Epithelial cell of esophagus (primary cell): Measurements from ENCODE around the gene RARB.
A peak's percentile ranks its signal among the peaks of the same experiment; 100 is the strongest.

Experiments
- DNase-seq: peaks from one replicate; pipeline ENCODE4 v3.0.0; 2010; ENCODE audit warnings: low read depth
- H3K4me3 ChIP-seq: 2 replicates; pipeline ENCODE4 v1.5.1; 2011; ENCODE audit warnings: mild to moderate bottlenecking, low read length, control low read depth
- CTCF ChIP-seq: IDR thresholded peaks from 2 replicates; pipeline ENCODE4 v1.5.1; 2011; ENCODE audit warnings: low read depth, mild to moderate bottlenecking, low read length, control low read depth, inconsistent platforms; ENCODE audit not compliant: insufficient read depth; ENCODE audit errors: missing control alignments

Gene RARB

GRCh38 chr3:25452740-25453139 is 24.7 kb downstream of the RARB start:
- no peak for DNase-seq
- TF ChIP-seq CTCF, result no peak
- H3K4me3 ChIP-seq, result no peak overlapping the region

DNA sequence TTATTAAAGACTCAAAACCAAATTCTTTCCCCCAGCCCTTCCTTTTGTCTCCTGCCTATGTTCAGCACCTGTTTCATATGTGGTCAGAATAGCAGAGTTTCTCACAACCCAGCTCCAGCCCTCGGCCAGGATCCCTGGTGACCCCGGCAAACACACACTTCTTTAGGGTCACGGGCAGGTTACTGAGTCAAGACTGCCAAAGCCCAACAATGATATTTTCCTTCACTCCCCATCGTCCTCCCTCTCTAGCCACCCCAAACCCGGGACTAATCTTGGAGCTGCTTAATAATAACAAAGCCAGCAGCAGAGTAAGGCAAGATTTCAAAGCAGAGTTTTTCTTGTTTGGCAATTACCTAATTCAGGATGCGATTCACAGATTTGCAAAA is 25.5 kb downstream of the RARB start:
- no peak for DNase-seq
- H3K4me3 ChIP-seq, result no peak overlapping the region
- TF ChIP-seq CTCF, result no peak

DNA sequence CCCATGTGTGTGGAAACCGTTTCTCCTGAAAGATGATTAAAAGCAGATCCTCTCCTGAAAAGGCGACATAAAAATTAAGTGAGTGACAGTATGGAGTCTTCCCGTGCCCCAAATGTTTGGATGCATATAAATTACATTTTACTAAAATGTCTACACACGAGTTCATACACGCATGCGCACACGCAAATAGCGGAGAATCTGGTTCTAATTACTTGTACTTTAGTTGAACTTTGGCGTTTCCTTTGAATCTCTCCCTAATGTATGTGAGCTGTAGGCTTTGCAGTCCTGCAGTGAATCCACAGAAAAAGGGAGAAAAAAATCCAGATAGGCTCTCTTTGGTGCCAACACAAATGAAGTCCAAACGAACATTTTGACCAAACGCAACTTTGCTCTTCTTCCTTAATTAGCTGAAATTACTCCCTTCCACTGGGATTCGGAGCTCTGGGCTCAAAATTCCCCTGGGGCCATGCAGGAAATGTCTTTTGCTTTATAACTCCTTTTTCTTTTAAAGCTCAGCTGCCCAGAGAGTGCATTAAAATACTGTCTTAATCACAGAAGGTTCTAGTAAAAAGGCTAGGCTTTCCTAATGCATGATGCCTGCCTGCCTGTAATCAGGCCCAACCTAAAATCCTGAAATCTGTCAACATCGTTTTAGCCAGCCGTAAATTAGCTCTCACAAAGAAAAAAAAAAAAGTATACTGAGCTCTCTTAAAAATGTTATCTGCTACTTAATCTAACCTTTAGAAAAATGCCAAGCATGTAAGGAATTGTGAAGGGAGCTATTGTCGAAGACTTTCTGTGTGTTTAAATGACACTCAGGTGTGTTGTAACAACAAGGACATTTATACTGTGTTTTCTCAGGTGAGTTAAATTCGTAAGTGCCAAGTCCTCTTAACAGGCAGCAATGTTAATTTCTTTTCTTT is 26.2 kb downstream of the RARB start:
- no peak for TF ChIP-seq CTCF
- no peak for DNase-seq
- H3K4me3 ChIP-seq, result no peak overlapping the region

DNA sequence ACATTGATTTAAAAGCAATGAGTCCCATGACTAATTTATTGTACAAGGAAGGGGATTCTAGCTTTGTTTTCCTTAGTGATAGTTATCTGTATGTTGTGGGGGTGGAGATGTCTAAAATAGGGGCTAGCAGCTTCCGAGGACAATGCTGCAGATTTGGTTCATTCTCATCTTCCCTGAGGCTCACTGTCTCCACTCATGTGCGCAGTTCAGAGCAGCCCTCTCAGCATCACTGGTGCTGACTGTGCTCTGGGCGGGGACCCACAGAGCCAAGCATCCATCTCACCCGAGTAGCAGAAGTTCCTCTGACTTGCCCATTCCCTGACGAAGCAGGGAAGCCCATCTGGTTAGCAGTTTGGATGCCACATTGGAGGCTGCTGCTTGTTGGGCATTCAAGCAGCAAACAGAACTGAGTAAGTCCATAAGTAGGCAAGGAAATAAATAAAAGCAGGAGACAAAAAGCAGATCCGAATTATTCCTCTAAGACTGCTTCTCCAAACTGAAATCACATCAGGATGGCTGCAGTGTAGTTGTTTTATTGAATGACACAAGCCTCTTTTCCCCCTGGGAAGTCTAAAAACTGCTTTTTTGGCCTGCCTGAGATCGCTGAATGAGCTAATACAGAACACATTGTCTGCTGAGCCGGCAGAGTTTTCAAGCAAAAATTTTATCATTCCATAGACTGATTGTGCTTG is 27.5 kb downstream of the RARB start:
- H3K4me3 ChIP-seq, result no peak overlapping the region
- TF ChIP-seq CTCF, result no peak
- DNase-seq, result no peak

DNA sequence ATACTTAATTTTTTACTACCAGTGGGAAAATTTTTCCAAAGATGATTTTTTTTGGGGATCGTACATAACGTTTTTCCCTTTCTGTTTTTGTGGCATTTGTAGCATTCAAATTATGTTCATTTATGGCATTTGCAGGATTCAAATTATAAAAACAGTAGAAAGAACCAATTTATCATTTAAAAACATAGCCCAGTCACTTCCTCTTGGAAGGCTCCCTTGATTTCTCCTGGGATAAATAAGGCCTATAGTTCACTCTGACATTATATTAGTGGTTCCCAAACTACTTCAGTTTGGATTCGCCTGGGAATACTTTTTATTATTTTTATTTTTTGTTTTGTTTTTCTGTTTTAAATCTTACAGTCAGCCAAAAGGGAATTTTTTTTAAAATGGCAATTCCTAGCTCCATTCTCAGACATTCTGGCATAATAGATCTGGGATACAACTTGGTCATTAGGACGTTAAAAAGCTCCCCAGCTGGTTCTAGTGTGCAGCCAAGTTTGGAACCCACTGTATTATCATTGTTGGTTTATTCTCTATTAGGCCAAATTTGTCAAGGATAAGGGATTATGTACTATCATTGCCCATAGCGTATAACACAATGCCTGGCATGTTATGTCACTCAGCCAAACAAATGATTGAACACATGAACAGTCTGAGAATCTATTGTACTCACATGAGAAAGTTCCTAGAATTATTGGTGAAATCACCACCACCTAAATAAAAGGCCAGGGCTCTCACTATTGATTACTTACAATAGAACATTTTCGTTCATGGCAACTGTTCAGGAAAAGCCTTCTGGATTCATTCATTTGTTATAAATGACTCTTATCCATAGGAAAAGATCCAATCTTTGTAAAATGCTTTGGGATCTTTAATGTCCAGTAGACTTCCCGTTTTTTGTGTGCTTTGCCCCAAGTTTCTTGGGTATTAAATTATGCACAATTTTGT is 28.9 kb downstream of the RARB start:
- no peak for TF ChIP-seq CTCF
- no peak for DNase-seq
- no peak overlapping the region for H3K4me3 ChIP-seq

GRCh38 chr3:25457671-25458419 is 29.8 kb downstream of the RARB start:
- TF ChIP-seq CTCF, result no peak
- peak; percentile 47 for DNase-seq
- H3K4me3 ChIP-seq, result no peak overlapping the region
